WTC11 (cell line): ENCODE measurements around the gene ZNF85. TPM values are rescaled to one million over a fixed set of nuclear protein-coding genes. Genes with fewer than 3 reads are reported as not detected.
"Not testable (repeated sequence)": the region's sequence is repeated elsewhere in the genome, so short reads cannot be mapped to it uniquely, and the experiment has no call there.

Source experiments
- ATAC-seq: fragments of 200-7000 bp; cut with Tn5 transposase; 2 replicates; pipeline ENCODE4 v1.10.0; 2021; ENCODE audit warnings: mild to moderate bottlenecking, moderate library complexity
- CTCF ChIA-PET: fragments of 300-600 bp; sonication (Branson Sonifier 250); formaldehyde crosslinking; loops from one replicate; lab custom pipeline; 2021; ENCODE audit warnings: antibody characterized with exemption; lab: Charles Lee
- POLR2A ChIA-PET: fragments of 350-600 bp; sonication (Branson Sonifier 250); formaldehyde crosslinking; loops from one replicate; lab custom pipeline; 2021; ENCODE audit warnings: antibody characterized with exemption; lab: Charles Lee
- DNase-seq: peaks from one replicate; pipeline ENCODE4 v3.0.0; 2021; ENCODE audit warnings: low spot score
- H3K27ac Mint-ChIP-seq: 2 replicates; pipeline ENCODE4 v1.8.0; 2021; ENCODE audit warnings: mixed read lengths
- H3K27me3 Mint-ChIP-seq: 2 replicates; pipeline ENCODE4 v1.8.0; 2021; ENCODE audit warnings: low read depth, mild to moderate bottlenecking, moderate library complexity, mixed read lengths
- H3K36me3 Mint-ChIP-seq: 2 replicates; pipeline ENCODE4 v1.8.0; 2021; ENCODE audit warnings: mixed read lengths
- H3K4me1 Mint-ChIP-seq: 2 replicates; pipeline ENCODE4 v1.8.0; 2022; ENCODE audit warnings: mixed read lengths
- H3K4me3 Mint-ChIP-seq: 2 replicates; pipeline ENCODE4 v1.8.0; 2021; ENCODE audit warnings: mild to moderate bottlenecking, moderate library complexity, mixed read lengths
- H3K9me3 Mint-ChIP-seq: 2 replicates; pipeline ENCODE4 v1.8.0; 2021; ENCODE audit warnings: mixed read lengths
- ELF4 ChIP-seq: sonication (generic); formaldehyde crosslinking; IDR thresholded peaks from 2 replicates; pipeline ENCODE4 v1.8.1; 2022; ENCODE audit warnings: low read depth, mild to moderate bottlenecking, moderate library complexity, missing genetic modification reagents
- GABPB1 ChIP-seq: sonication (generic); formaldehyde crosslinking; IDR thresholded peaks from 2 replicates; pipeline ENCODE4 v1.8.1; 2023; ENCODE audit warnings: mild to moderate bottlenecking, missing genetic modification reagents
- SMAD4 ChIP-seq: sonication (generic); formaldehyde crosslinking; IDR thresholded peaks from 2 replicates; pipeline ENCODE4 v1.8.0; 2022; ENCODE audit warnings: mild to moderate bottlenecking, missing genetic modification reagents
- ZNF138 ChIP-seq: sonication (generic); formaldehyde crosslinking; conservative IDR thresholded peaks from 2 replicates; pipeline ENCODE4 v1.8.1; 2022; ENCODE audit warnings: mild to moderate bottlenecking, moderate library complexity, missing genetic modification reagents
- ZNF263 ChIP-seq: sonication (generic); formaldehyde crosslinking; IDR thresholded peaks from 2 replicates; pipeline ENCODE4 v1.8.1; 2022; ENCODE audit warnings: low read depth, mild to moderate bottlenecking, moderate library complexity, missing genetic modification reagents
- total RNA-seq: library from RNA; stranded (reverse); gene quantifications from 3 replicates; pipeline ENCODE4 v1.2.3, GENCODE V29; 2021
- TF ChIP-seq, protein P1 (sequence below): sonication (generic); formaldehyde crosslinking; IDR thresholded peaks from 2 replicates; pipeline ENCODE4 v1.8.0; 2022; ENCODE audit warnings: missing genetic modification reagents
- TF ChIP-seq, protein P2 (sequence below): fragments of 200-600 bp; IDR thresholded peaks from 2 replicates; pipeline ENCODE4 v1.8.0; 2022; ENCODE audit warnings: antibody characterized with exemption
- TF ChIP-seq, protein P3 (sequence below): fragments of 250-450 bp; sonication (Bioruptor Pico); IDR thresholded peaks from 2 replicates; pipeline ENCODE4 v1.9.0; 2021; ENCODE audit warnings: mild to moderate bottlenecking
- TF ChIP-seq, protein P4 (sequence below): fragments of 250-450 bp; sonication (Bioruptor Pico); IDR thresholded peaks from 2 replicates; pipeline ENCODE4 v1.8.0; 2021; ENCODE audit warnings: mild to moderate bottlenecking
- TF ChIP-seq, protein P5 (sequence below): sonication (generic); formaldehyde crosslinking; IDR thresholded peaks from 2 replicates; pipeline ENCODE4 v1.8.1; 2023; ENCODE audit warnings: mild to moderate bottlenecking, missing genetic modification reagents

Gene ZNF85
- total RNA-seq, 1 experiment from 2014 or later: 22.8 TPM

DNA sequence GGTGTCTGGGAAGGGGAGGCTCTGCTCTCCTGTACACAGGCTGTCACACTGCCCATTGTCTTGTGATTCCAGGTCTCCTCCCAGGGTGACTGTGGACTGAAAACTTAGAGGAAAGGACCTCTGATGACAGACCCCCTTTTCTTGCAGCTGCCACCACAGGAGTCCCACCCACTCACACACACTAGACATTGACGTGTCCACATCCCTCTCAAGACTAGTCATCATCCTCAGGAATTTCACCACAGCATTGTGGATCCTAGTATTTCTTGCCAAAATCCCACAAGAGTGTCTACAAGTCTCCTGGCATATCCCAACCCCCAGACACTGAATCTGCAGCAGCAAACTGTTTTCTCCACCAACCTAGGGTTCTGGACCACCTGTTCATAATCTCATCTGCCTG lies 5.3 kb downstream of the ZNF85 start (continued):
- TF ChIP-seq, protein P1, sequence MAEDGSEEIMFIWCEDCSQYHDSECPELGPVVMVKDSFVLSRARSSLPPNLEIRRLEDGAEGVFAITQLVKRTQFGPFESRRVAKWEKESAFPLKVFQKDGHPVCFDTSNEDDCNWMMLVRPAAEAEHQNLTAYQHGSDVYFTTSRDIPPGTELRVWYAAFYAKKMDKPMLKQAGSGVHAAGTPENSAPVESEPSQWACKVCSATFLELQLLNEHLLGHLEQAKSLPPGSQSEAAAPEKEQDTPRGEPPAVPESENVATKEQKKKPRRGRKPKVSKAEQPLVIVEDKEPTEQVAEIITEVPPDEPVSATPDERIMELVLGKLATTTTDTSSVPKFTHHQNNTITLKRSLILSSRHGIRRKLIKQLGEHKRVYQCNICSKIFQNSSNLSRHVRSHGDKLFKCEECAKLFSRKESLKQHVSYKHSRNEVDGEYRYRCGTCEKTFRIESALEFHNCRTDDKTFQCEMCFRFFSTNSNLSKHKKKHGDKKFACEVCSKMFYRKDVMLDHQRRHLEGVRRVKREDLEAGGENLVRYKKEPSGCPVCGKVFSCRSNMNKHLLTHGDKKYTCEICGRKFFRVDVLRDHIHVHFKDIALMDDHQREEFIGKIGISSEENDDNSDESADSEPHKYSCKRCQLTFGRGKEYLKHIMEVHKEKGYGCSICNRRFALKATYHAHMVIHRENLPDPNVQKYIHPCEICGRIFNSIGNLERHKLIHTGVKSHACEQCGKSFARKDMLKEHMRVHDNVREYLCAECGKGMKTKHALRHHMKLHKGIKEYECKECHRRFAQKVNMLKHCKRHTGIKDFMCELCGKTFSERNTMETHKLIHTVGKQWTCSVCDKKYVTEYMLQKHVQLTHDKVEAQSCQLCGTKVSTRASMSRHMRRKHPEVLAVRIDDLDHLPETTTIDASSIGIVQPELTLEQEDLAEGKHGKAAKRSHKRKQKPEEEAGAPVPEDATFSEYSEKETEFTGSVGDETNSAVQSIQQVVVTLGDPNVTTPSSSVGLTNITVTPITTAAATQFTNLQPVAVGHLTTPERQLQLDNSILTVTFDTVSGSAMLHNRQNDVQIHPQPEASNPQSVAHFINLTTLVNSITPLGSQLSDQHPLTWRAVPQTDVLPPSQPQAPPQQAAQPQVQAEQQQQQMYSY (CRISPR knock-in tag): no peak
- no peak for TF ChIP-seq GABPB1 (CRISPR knock-in tag)

DNA sequence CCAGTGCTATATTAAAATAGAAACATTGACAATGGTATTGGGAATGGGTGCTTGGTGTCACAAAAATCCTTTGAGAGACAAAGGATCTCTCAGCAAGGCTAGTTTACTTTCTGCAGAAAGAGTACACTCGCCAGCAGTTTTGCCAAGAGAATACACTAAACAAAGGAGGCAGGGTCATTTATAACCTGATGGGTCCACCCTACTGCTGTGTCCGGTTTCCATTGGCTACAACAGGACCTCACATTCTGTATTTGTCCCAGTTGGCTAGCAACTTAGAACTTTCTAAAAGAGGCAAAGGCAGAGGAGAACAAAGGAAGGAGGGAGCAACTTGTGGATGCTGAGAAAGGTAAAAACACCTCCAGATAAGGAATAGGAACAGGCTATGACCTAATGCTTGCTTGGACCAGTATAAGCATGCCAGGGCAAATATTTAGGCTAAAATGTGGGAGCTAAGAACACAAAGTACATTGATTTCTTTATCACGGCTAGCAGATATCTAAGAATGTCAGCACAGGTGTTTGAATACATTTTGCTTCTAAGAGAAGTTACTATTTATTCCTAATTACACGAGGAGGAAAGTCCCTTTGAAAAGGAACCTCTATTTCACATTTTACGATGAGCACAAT lies 13.4 kb downstream of the ZNF85 start:
- H3K27me3 Mint-ChIP-seq, H3K4me1 Mint-ChIP-seq, ATAC-seq, DNase-seq, POLR2A ChIA-PET, CTCF ChIA-PET, H3K9me3 Mint-ChIP-seq, H3K27ac Mint-ChIP-seq, H3K4me3 Mint-ChIP-seq: not testable (repeated sequence)
- H3K36me3 Mint-ChIP-seq: peaks cover 41% of the 10 kb centered on the region

DNA sequence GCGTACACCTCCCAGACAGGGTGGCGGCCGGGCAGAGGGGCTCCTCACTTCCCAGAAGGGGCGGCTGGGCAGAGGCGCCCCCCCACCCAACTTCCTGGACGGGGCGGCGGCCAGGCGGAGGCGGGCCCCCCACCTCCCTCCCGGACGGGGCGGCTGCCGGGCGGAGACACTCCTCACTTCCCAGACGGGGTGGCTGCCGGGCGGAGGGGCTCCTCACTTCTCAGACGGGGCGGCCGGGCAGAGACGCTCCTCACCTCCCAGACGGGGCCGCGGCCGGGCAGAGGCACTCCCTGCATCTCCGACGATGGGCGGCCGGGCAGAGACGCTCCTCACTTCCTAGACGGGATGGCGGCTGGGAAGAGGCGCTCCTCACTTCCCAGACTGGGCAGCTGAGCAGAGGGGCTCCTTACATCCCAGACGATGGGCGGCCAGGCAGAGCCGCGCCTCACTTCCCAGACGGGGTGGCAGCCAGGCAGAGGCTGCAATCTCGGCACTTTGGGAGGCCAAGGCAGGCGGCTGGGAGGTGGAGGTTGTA lies 29.6 kb downstream of the ZNF85 start:
- H3K9me3 Mint-ChIP-seq: peaks cover 44% of the 10 kb centered on the region
- peaks cover 15% of the 10 kb centered on the region for H3K27me3 Mint-ChIP-seq
- H3K36me3 Mint-ChIP-seq: peaks cover 44% of the 10 kb centered on the region
- DNase-seq, POLR2A ChIA-PET, H3K4me1 Mint-ChIP-seq, ATAC-seq, H3K27ac Mint-ChIP-seq, H3K4me3 Mint-ChIP-seq, CTCF ChIA-PET: not testable (repeated sequence)

DNA sequence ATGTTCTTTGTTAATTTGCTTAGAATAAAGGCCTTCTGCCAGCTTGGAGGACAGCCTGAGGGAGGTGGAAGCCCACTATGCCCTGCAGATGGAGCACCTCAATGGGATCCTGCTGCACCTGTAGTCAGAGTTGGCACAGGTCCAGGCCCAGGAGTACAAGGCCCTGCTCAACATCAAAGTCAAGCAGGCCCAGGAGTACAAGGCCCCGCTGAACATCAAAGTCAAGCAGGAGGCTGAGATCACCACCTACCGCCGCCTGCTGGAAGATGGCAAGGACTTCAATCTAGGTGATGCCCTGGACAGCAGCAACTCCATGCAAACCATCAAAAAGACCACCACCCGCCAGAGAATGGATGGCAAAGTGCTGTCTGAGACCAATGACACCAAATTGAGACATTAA lies 41.7 kb downstream of the ZNF85 start:
- H3K27ac Mint-ChIP-seq: no peak overlapping the region
- H3K36me3 Mint-ChIP-seq: no peaks in the 10 kb centered on the region; the same call in 1 of the 2 replicates
- H3K9me3 Mint-ChIP-seq: peaks cover 37% of the 10 kb centered on the region
- H3K4me3 Mint-ChIP-seq: no peak overlapping the region
- ChIA-PET POLR2A (no interaction called here), CTCF (interaction anchor here (0.6 to 0.9 kb wide), 2 partner anchors 41 to 258 kb away, joined by 3 read pairs; partner anchors contain the start of gene ZNF85)
- DNase-seq (peak; percentile 76), ATAC-seq (peak; percentile 81)
- H3K4me1 Mint-ChIP-seq: no peaks in the 10 kb centered on the region
- H3K27me3 Mint-ChIP-seq: no peaks in the 10 kb centered on the region; the same call in none of the 2 replicates
- TF ChIP-seq, protein P2, sequence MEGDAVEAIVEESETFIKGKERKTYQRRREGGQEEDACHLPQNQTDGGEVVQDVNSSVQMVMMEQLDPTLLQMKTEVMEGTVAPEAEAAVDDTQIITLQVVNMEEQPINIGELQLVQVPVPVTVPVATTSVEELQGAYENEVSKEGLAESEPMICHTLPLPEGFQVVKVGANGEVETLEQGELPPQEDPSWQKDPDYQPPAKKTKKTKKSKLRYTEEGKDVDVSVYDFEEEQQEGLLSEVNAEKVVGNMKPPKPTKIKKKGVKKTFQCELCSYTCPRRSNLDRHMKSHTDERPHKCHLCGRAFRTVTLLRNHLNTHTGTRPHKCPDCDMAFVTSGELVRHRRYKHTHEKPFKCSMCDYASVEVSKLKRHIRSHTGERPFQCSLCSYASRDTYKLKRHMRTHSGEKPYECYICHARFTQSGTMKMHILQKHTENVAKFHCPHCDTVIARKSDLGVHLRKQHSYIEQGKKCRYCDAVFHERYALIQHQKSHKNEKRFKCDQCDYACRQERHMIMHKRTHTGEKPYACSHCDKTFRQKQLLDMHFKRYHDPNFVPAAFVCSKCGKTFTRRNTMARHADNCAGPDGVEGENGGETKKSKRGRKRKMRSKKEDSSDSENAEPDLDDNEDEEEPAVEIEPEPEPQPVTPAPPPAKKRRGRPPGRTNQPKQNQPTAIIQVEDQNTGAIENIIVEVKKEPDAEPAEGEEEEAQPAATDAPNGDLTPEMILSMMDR: peak; percentile 50; the same call in 1 of the 2 replicates
- TF ChIP-seq, protein P3, sequence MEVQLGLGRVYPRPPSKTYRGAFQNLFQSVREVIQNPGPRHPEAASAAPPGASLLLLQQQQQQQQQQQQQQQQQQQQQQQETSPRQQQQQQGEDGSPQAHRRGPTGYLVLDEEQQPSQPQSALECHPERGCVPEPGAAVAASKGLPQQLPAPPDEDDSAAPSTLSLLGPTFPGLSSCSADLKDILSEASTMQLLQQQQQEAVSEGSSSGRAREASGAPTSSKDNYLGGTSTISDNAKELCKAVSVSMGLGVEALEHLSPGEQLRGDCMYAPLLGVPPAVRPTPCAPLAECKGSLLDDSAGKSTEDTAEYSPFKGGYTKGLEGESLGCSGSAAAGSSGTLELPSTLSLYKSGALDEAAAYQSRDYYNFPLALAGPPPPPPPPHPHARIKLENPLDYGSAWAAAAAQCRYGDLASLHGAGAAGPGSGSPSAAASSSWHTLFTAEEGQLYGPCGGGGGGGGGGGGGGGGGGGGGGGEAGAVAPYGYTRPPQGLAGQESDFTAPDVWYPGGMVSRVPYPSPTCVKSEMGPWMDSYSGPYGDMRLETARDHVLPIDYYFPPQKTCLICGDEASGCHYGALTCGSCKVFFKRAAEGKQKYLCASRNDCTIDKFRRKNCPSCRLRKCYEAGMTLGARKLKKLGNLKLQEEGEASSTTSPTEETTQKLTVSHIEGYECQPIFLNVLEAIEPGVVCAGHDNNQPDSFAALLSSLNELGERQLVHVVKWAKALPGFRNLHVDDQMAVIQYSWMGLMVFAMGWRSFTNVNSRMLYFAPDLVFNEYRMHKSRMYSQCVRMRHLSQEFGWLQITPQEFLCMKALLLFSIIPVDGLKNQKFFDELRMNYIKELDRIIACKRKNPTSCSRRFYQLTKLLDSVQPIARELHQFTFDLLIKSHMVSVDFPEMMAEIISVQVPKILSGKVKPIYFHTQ (CRISPR knock-in tag): no peak
- TF ChIP-seq, all 79 proteins: peak for 1

DNA sequence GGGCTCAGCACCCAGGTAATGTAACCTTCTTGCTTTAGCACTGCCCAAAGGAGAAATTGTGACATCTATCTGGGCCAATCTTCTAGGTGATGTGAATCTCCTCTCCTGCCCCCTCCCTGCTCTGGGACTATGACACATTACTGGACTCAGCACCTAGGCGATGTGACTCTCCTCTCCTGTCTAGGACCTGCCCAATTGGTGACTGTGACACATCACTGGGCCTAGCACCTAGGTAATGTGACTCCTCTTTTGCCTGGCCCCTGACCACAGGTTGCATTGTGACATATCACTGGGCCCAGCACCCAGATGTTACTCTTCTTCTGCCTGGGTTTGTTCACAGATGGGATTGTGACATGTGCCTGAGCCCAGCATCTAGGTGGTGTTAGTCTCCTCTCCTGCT lies 45.0 kb downstream of the ZNF85 start:
- Mint-ChIP-seq H3K9me3 (peaks cover 10% of the 10 kb centered on the region; the same call in 1 of the 2 replicates), H3K4me1 (no peaks in the 10 kb centered on the region), H3K27me3 (no peaks in the 10 kb centered on the region), H3K36me3 (no peaks in the 10 kb centered on the region), H3K27ac (no peak overlapping the region), H3K4me3 (no peak overlapping the region)
- ChIA-PET POLR2A (no interaction called here), CTCF (no interaction called here)
- no peak for ATAC-seq
- no peak for DNase-seq
- TF ChIP-seq, protein P4, sequence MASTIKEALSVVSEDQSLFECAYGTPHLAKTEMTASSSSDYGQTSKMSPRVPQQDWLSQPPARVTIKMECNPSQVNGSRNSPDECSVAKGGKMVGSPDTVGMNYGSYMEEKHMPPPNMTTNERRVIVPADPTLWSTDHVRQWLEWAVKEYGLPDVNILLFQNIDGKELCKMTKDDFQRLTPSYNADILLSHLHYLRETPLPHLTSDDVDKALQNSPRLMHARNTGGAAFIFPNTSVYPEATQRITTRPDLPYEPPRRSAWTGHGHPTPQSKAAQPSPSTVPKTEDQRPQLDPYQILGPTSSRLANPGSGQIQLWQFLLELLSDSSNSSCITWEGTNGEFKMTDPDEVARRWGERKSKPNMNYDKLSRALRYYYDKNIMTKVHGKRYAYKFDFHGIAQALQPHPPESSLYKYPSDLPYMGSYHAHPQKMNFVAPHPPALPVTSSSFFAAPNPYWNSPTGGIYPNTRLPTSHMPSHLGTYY (CRISPR knock-in tag): no peak
- TF ChIP-seq ZNF263 (CRISPR knock-in tag) (no peak), ZNF138 (CRISPR knock-in tag) (no peak), SMAD4 (CRISPR knock-in tag) (no peak), ELF4 (no peak)
- TF ChIP-seq, protein P5, sequence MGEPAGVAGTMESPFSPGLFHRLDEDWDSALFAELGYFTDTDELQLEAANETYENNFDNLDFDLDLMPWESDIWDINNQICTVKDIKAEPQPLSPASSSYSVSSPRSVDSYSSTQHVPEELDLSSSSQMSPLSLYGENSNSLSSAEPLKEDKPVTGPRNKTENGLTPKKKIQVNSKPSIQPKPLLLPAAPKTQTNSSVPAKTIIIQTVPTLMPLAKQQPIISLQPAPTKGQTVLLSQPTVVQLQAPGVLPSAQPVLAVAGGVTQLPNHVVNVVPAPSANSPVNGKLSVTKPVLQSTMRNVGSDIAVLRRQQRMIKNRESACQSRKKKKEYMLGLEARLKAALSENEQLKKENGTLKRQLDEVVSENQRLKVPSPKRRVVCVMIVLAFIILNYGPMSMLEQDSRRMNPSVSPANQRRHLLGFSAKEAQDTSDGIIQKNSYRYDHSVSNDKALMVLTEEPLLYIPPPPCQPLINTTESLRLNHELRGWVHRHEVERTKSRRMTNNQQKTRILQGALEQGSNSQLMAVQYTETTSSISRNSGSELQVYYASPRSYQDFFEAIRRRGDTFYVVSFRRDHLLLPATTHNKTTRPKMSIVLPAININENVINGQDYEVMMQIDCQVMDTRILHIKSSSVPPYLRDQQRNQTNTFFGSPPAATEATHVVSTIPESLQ (CRISPR knock-in tag): no peak
- TF ChIP-seq, protein P2: no peak
